NCI-H446 (cell line): ENCODE measurements around the gene KRTAP10-8.
"Not testable (repeated sequence)": the region's sequence is repeated elsewhere in the genome, so short reads cannot be mapped to it uniquely, and the experiment has no call there.

Source experiments
- DNase-seq, 2 experiments: peaks; one replicate each; lab custom pipeline; 2025; lab: John Stamatoyannopoulos, UW

KRTAP10-8 gene

GRCh38 chr21:44646366-44647221, 34.7 kb downstream of the KRTAP10-8 start, which contains the start of gene KRTAP10-11:
KRTAP10-11 (plus strand) TSS chr21:44646414; CDS start chr21:44646459, 45 bp downstream.
- DNase-seq = not testable (repeated sequence)

- DNase-seq = no peak
These were observed 35.3 kb downstream of the KRTAP10-8 start for GRCh38 chr21:44647222-44647552.

GRCh38 chr21:44648557-44649311, 36.9 kb downstream of the KRTAP10-8 start:
- no peak for DNase-seq

- no peak for DNase-seq
These were observed 37.7 kb downstream of the KRTAP10-8 start for GRCh38 chr21:44649521-44650100.

GRCh38 chr21:44650265-44650972, 38.5 kb downstream of the KRTAP10-8 start:
- DNase-seq = no peak

GRCh38 chr21:44650973-44651675, 39.2 kb downstream of the KRTAP10-8 start:
- no peak for DNase-seq

- no peak for DNase-seq
These were observed 41.2 kb downstream of the KRTAP10-8 start for GRCh38 chr21:44653123-44653522.

GRCh38 chr21:44653656-44654575, 42.0 kb downstream of the KRTAP10-8 start:
- DNase-seq = no peak

- no peak for DNase-seq
These were observed 42.8 kb downstream of the KRTAP10-8 start, which contains the start of gene KRTAP12-4 for GRCh38 chr21:44654576-44655175. KRTAP12-4 (minus strand) TSS chr21:44654659; CDS start chr21:44654614, 45 bp downstream.

- no peak for DNase-seq
These were observed 45.0 kb downstream of the KRTAP10-8 start for GRCh38 chr21:44656868-44657267.

GRCh38 chr21:44657635-44658540, 46.0 kb downstream of the KRTAP10-8 start, which contains the start of gene KRTAP12-3:
KRTAP12-3 (plus strand) TSS chr21:44657932; CDS start chr21:44657980, 48 bp downstream.
- no peak for DNase-seq

- no peak for DNase-seq
These were observed 46.6 kb downstream of the KRTAP10-8 start for GRCh38 chr21:44658541-44658910.

GRCh38 chr21:44658913-44659595, 47.2 kb downstream of the KRTAP10-8 start:
- DNase-seq = no peak

- not testable (repeated sequence) for DNase-seq
These were observed 49.7 kb downstream of the KRTAP10-8 start for GRCh38 chr21:44661567-44661966.
